ENCODE results near the gene BAG2. TPM values are rescaled to one million over a fixed set of nuclear protein-coding genes. Genes with fewer than 3 reads are reported as not detected.

BAG2 gene
- total RNA-seq, 4 donors from 2014 or later: 1.6 to 3.3 (median 2.1) TPM

DNA sequence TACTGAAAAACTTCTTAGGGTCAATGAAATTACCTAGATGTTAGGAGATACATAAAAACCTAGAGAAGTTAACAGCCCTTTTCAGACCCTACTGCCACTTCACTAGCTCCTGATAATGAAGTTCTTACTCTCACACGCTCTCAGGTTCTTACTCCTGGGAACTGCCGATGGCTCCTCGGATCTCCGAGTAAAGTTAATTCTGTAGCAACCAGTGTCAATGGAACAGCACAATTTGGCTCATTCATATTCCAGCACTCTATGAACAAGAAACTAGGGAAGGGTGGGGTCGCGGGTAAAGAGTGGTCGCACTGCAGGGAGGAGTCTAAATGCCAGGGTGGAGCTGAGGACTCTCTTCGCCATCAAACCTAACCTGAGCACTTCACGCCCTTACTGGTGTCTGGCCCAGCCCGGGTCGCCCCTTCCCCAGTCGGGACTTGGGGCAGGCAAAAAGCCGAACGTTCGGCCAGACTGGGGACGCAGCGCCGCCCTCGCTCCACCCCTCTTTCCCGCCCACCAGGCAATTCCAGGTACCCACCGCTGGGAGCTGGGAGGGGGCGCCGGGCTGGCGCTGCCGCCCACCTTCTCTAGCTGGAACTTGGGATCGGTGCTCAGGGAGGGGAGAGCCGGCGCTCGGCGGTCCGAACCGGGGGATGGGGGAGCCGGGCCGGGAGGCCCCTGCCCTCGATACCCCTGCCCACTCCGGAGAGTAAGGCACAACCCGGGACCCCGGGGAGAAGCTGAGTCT lies 49.2 kb downstream of the BAG2 start:
- Histone ChIP-seq H3K4me3 (peak overlapping the region; percentile 67 to 91 (median 90)), H3K27me3 (no peaks in the 10 kb centered on the region), H3K9me3 (no peaks in the 10 kb centered on the region), H3K36me3 (no peaks in the 10 kb centered on the region), H3K4me1 (peaks cover 0 to 6% (median 0%) of the 10 kb centered on the region in 4 donors), H3K27ac (peak overlapping the region; percentile 61 to 89 (median 77))
- TF ChIP-seq POLR2A (IDR thresholded peaks at IDR 0.05) (no peak), CTCF (IDR thresholded peaks at IDR 0.05) (peak; percentile 11 to 48 (median 34))
- peak; percentile 61 to 68 (median 67) for DNase-seq

DNA sequence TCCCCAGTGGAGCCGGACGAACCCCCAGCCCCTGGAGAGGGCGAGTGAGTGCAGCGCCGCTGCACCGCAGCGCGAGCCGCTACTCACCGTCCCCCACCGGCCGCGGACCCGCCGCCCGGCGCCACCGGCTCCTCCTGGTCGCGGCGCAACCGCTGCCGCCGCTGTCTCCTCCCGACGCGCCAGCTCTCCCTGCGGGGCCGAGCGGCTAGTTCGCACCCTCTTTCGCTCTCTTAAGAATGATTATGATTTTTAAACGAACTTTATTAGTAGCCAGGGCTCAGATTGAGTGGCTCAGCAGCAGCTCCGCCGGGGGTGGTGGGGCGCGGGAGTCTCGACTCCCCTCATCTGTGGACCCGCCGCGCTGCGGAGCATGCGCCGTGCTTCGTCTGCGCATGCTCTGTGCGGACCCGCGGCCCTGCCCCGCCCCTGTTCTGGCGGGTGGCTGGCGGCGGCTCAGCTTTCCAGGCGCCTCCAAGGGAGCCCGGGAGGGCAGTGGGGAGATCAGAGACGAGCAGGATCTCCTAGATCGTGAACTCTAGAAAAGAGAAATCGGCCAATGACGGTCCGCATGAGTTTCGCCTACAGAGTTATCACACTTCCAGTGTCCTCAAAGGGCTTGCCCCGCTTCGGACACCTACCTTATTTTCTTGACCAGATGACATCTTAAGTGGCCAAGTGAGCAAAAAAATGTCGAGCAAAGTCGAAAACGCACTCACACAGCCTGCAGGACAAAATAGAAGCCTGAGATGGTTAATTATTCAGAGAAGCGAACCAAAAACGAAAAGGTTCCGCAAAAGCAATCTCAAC lies 50.0 kb downstream of the BAG2 start, which contains the start of gene RAB23:
TSS of gene RAB23 (minus strand) at position 372 of the 807 bp plus-strand sequence. CDS start 11,927 bp downstream, outside the sequence.
- peak; percentile 71 to 90 (median 89) for DNase-seq
- H3K4me1 ChIP-seq: peaks cover 0 to 6% (median 0%) of the 10 kb centered on the region in 4 donors
- peak in 2 of 6 experiments; percentile 0 to 6 for TF ChIP-seq CTCF (IDR thresholded peaks at IDR 0.05)
- peak; percentile 57 to 59 for TF ChIP-seq POLR2A (IDR thresholded peaks at IDR 0.05)

GRCh38 chr6:57222743-57223077 lies 50.6 kb downstream of the BAG2 start:
- DNase-seq: no peak
- Histone ChIP-seq H3K27me3 (no peaks in the 10 kb centered on the region), H3K4me1 (peaks cover 0 to 6% (median 0%) of the 10 kb centered on the region in 4 donors), H3K4me3 (peak overlapping the region; percentile 67 to 91 (median 90)), H3K36me3 (no peaks in the 10 kb centered on the region), H3K27ac (peak overlapping the region in 3 of 4 donors; percentile 69 to 89 (median 85)), H3K9me3 (no peaks in the 10 kb centered on the region)
- no peak for TF ChIP-seq POLR2A (IDR thresholded peaks at IDR 0.05)
- no peak for TF ChIP-seq CTCF (IDR thresholded peaks at IDR 0.05)

More for the DNA sequence above, 50.0 kb downstream of the BAG2 start, which contains the start of gene RAB23:
- no peaks in the 10 kb centered on the region for H3K36me3 ChIP-seq
- H3K9me3 ChIP-seq: no peaks in the 10 kb centered on the region
- peak within 1 kb of the TSS; percentile 67 to 91 (median 90) for H3K4me3 ChIP-seq
- no peaks in the 10 kb centered on the region for H3K27me3 ChIP-seq
- H3K27ac ChIP-seq: peak within 1 kb of the TSS; percentile 61 to 89 (median 77)

DNA sequence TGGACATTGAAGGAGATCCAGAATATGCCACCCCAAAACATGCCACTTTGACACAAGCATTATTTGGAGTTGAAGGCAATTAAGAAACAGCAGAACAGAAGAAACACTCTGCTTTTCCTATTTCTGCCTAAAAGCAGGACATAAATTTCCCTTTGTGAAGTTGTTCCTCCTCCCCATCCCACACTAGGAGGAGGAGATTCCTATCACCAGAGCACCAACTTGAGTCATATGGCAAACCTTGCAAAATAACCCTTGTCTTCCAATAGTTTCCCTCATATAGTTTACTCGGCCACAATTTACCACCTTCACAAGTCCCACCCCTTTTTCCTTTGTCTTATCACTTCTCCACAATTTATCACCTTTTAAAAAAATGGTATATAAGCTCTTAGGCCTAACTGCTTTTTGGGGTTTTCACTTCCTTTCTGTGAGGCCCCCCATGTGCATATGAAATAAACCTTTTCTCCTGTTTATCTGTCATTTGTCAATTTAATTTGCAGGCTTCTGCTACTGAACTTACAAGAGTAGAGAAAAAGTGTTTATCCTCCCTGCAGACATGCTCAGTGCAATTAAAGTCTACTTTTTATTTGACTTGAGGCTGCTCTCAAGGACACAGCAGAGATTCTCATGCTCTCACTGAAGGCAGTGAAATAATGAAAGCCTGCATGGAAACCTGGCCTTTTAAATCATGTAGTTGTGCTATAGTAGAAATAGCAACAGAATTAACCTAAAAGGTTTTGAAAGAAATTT lies 52.8 kb downstream of the BAG2 start:
- DNase-seq: no peak
- Histone ChIP-seq H3K27ac (no peak overlapping the region), H3K4me3 (no peak overlapping the region), H3K9me3 (no peaks in the 10 kb centered on the region), H3K36me3 (no peaks in the 10 kb centered on the region), H3K4me1 (peaks cover 0 to 6% (median 0%) of the 10 kb centered on the region in 4 donors), H3K27me3 (no peaks in the 10 kb centered on the region)
- TF ChIP-seq CTCF (IDR thresholded peaks at IDR 0.05): no peak
- TF ChIP-seq POLR2A (IDR thresholded peaks at IDR 0.05): no peak

DNA sequence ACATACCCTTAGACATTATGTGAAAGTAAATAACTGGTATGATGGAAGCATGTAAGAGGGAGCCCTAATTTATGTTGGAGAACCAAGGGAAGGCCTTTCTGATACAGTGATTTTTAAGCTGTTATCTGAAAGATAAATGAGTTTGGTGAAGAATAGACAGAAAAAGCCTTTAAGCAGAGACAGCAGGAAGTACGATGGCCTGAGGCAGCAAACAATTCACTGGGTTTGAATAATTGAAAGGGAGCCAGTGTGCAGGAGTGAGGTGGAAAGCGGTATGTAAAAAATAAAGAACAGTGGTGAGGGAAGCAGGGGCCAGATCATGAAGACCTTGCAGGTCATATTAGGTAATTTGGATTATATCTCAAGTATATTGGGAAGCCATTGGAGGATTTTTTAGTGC lies 54.1 kb downstream of the BAG2 start:
- Histone ChIP-seq H3K27ac (no peak overlapping the region), H3K4me1 (peaks cover 0 to 6% (median 0%) of the 10 kb centered on the region in 4 donors), H3K36me3 (no peaks in the 10 kb centered on the region), H3K9me3 (no peaks in the 10 kb centered on the region), H3K4me3 (no peak overlapping the region), H3K27me3 (no peaks in the 10 kb centered on the region)
- TF ChIP-seq POLR2A (IDR thresholded peaks at IDR 0.05) (no peak), CTCF (IDR thresholded peaks at IDR 0.05) (no peak)
- DNase-seq: no peak
